GM06990 (cell line): ENCODE data around the gene OR13C5.
"Not testable (repeated sequence)": the region's sequence is repeated elsewhere in the genome, so short reads cannot be mapped to it uniquely, and the experiment has no call there.

ENCODE experiments used
- DNase-seq: peaks from one replicate; pipeline ENCODE4 v3.0.0-alpha.2; 2011; ENCODE audit not compliant: insufficient read length; ENCODE audit errors: extremely low read depth
- H3K27me3 ChIP-seq: replicated peaks from 2 replicates; pipeline ENCODE4 v1.6.0; 2011; ENCODE audit warnings: low read length; ENCODE audit not compliant: control insufficient read depth, insufficient read depth
- H3K36me3 ChIP-seq: 2 replicates; pipeline ENCODE4 v1.5.1; 2011; ENCODE audit warnings: low read length; ENCODE audit not compliant: control insufficient read depth, insufficient read depth
- H3K4me3 ChIP-seq: replicated peaks from 2 replicates; pipeline ENCODE4 v1.5.1; 2011; ENCODE audit warnings: low read depth, mild to moderate bottlenecking, control low read depth, low read length
- CTCF ChIP-seq: IDR thresholded peaks from 2 replicates; pipeline ENCODE4 v1.5.1; 2011; ENCODE audit warnings: low read length, control low read depth, mild to moderate bottlenecking, inconsistent platforms; ENCODE audit not compliant: insufficient read depth, poor library complexity, severe bottlenecking

The OR13C5 gene

GRCh38 chr9:104599313-104599712 lies at the start of gene OR13C5:
TSS of gene OR13C5 (minus strand) at chr9:104599413. CDS start at chr9:104599413, 0 bp downstream.
- not testable (repeated sequence) for H3K36me3 ChIP-seq, H3K4me3 ChIP-seq, DNase-seq, H3K27me3 ChIP-seq

GRCh38 chr9:104635456-104635855 lies 36.2 kb upstream of the OR13C5 start:
- no peaks in the 10 kb centered on the region for H3K36me3 ChIP-seq
- no peaks in the 10 kb centered on the region; the same call in 1 of the 2 replicates for H3K27me3 ChIP-seq
- no peak for DNase-seq
- H3K4me3 ChIP-seq, result no peak overlapping the region
- TF ChIP-seq CTCF, result no peak

DNA sequence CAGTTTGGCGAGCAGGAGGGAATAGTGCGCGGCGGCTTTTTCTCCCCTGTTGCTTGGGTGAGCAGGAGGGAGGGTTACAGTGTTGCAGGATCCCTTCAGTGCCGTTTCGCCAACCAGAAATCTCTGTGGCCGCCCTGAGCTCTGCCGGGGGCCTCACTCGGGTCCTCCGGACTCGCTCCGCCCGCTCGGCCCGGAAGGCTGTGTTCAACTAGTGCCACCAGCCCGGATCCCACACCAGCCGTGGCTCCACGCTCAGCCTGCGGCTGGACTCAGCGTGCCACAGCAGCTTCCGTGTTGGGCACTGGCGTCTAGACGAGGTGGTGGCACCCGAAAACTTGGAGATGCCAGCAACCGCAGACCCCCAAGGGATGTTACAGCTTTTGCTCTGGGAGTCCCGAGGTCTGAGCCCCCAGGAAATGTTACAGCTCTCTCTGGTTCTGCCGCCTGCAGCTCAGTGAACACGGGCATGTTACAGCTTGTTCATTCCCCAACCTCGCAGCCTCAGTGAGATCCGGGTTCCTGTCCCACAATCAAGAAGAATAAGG lies 34.8 kb upstream of the OR13C5 start:
- TF ChIP-seq CTCF, result no peak
- no peak overlapping the region for H3K4me3 ChIP-seq

DNA sequence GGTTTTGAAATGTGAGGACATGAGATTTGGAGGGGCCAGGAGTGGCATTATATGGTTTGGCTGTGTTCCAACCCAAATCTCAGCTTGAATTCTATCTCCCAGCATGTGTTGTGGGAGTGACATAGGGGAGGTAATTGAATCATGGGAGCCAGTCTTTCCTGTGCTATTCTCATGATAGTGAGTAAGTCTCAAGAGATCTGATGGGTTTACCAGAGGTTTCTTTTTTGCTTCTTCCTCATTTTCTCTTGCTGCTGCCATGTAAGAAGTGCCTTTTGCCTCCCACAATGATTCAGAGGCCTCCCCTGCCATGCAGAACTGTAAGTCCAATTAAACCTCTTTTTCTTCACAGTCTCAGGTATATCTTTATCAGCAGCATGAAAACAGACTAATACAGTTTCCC lies 26.8 kb upstream of the OR13C5 start:
- H3K27me3 ChIP-seq, DNase-seq, H3K4me3 ChIP-seq, H3K36me3 ChIP-seq: not testable (repeated sequence)

More for the DNA sequence above, 34.8 kb upstream of the OR13C5 start:
- Histone ChIP-seq H3K27me3 (no peaks in the 10 kb centered on the region; the same call in 1 of the 2 replicates), H3K36me3 (no peaks in the 10 kb centered on the region)
- no peak for DNase-seq

DNA sequence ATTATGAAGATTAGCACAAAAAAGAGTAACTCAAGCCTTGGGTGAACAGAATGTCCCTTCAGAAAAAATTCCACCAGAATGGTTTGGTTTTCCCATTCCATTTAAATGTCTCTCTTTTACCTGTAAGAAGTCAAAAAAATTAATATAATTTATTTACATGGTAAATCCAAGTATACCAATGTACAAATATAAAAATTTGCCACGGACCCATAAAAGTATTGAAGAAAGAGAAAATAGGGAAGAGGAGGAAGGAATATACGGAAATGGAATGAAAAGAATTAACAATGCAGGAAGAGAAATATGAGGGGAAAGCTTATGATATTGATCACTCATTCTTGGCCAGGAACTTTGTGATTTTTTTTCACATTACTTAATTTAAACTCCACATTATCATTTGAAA lies 18.9 kb upstream of the OR13C5 start, which contains the start of gene OR13C9:
TSS of gene OR13C9 (minus strand) at position 101 of the 400 bp plus-strand sequence. CDS start at position 101, 0 bp downstream.
- H3K4me3 ChIP-seq, result no peak within 1 kb of the TSS
- H3K36me3 ChIP-seq, result no peaks in the 10 kb centered on the region
- no peak for TF ChIP-seq CTCF
- H3K27me3 ChIP-seq, result no peaks in the 10 kb centered on the region
- DNase-seq, result no peak

DNA sequence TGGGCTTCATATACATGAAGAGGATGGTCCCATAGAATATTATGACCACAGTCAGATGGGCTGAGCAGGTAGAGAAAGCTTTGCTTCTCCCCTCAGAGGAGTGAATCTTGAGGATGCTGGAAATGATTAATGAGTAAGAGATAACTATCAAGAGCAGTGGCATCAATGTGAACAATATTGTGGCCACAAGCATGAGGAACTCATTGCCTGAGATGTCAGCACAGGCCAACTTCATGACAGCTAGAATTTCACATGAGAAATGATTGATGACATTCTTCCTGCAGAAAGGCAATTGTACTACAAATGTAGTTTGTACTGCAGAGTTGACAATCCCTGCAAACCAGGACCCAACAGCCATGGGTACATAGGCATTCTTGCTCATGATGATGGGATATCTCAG lies 18.2 kb upstream of the OR13C5 start:
- no peak for DNase-seq
- no peaks in the 10 kb centered on the region for H3K36me3 ChIP-seq
- no peaks in the 10 kb centered on the region for H3K27me3 ChIP-seq
- no peak for TF ChIP-seq CTCF
- H3K4me3 ChIP-seq, result no peak overlapping the region

GRCh38 chr9:104611213-104611612 lies 12.0 kb upstream of the OR13C5 start:
- DNase-seq, result no peak
- no peak overlapping the region for H3K4me3 ChIP-seq
- H3K36me3 ChIP-seq, result no peaks in the 10 kb centered on the region
- no peak for TF ChIP-seq CTCF
- no peaks in the 10 kb centered on the region for H3K27me3 ChIP-seq
